Liver (tissue), 3 donors: ENCODE data around the gene ST3GAL4.
"Not testable (repeated sequence)": the region's sequence is repeated elsewhere in the genome, so short reads cannot be mapped to it uniquely, and the experiment has no call there.

Source experiments
- CTCF ChIP-seq: fragments of 150-350 bp; IDR thresholded peaks from 2 replicates; pipeline ENCODE4 v1.5.1; 2017; ENCODE audit warnings: improper control_type of control experiment, low read depth, low read length; ENCODE audit not compliant: missing input control
- MAX ChIP-seq: IDR thresholded peaks from 2 replicates; pipeline ENCODE4 v1.6.1; 2016; ENCODE audit warnings: antibody characterized with exemption
- SP1 ChIP-seq: IDR thresholded peaks from 2 replicates; pipeline ENCODE4 v1.6.1; 2018; ENCODE audit warnings: antibody characterized with exemption, mild to moderate bottlenecking
- TAF1 ChIP-seq: conservative IDR thresholded peaks from 2 replicates; pipeline ENCODE4 v1.6.1; 2016; ENCODE audit warnings: antibody characterized with exemption, mild to moderate bottlenecking
- TF ChIP-seq, protein P1 (sequence below): IDR thresholded peaks from 2 replicates; pipeline ENCODE4 v1.6.1; 2016; ENCODE audit warnings: antibody characterized with exemption, mild to moderate bottlenecking
- donor health status: healthy.
- donor health status: healthy.

DNA sequence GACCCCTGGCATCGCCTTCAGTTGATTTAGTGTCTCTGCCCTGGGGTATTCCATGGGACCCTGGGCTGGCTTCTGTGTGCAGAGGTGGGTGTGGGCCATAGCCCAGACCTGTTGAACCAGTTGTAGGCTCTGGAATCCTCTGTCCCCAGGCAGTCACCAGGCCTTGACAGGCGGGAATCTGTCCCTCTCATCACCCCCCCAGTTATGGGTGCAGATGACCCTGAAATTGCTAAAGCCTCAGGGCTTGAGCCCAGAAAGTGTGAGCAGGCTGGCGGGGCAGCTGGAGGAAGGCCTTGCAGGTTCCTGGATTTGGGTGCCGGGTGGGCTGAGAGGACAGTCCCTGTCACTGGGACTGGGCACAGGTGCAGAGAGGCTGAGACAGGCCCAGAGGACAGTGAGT is 27.2 kb downstream of the ST3GAL4 start:
- not testable (repeated sequence) for TF ChIP-seq CTCF, MAX, SP1, TAF1
- TF ChIP-seq, protein P1, sequence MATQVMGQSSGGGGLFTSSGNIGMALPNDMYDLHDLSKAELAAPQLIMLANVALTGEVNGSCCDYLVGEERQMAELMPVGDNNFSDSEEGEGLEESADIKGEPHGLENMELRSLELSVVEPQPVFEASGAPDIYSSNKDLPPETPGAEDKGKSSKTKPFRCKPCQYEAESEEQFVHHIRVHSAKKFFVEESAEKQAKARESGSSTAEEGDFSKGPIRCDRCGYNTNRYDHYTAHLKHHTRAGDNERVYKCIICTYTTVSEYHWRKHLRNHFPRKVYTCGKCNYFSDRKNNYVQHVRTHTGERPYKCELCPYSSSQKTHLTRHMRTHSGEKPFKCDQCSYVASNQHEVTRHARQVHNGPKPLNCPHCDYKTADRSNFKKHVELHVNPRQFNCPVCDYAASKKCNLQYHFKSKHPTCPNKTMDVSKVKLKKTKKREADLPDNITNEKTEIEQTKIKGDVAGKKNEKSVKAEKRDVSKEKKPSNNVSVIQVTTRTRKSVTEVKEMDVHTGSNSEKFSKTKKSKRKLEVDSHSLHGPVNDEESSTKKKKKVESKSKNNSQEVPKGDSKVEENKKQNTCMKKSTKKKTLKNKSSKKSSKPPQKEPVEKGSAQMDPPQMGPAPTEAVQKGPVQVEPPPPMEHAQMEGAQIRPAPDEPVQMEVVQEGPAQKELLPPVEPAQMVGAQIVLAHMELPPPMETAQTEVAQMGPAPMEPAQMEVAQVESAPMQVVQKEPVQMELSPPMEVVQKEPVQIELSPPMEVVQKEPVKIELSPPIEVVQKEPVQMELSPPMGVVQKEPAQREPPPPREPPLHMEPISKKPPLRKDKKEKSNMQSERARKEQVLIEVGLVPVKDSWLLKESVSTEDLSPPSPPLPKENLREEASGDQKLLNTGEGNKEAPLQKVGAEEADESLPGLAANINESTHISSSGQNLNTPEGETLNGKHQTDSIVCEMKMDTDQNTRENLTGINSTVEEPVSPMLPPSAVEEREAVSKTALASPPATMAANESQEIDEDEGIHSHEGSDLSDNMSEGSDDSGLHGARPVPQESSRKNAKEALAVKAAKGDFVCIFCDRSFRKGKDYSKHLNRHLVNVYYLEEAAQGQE: not testable (repeated sequence)
